Measurements from ENCODE around the gene BUD31.

DNA sequence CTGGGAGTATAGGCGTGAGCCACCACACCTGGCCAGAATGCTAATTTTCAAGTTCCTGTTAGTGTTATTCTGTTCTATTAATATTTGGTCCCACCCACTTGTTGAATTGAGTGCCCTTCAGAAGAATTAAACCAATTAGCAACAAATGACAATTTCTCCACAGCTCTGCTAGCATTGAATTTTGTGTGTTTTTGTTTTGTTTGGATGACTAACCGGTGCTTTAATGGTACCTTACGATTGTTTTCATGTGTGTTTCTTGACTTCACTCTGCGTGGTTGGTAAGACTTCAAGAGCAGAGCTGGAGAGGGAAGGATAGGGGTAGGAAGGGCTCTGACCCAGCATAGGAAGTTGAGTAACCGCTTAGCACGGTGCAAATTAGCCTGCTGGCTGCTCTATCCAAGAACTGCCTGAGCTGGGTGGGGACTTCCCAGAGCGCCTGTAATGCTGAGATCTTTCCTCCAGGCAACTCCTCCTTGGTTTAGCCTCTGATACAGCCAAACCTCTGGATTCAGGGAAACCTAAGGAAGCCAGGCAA lies 29.7 kb upstream of the BUD31 start:
- TF ChIP-seq CTCF (IDR thresholded peaks at IDR 0.05) (peak in 1 of 3 experiments; percentile 23), EP300 (IDR thresholded peaks at IDR 0.05) (no peak), POLR2A (IDR thresholded peaks at IDR 0.05; ENCODE audit: low read depth) (no peak)
